GM23248 (cell line): ENCODE data around the gene CEND1.

Source experiments
- EZH2 ChIP-seq: fragments of 200-600 bp; sonication (generic); IDR thresholded peaks from 2 replicates; pipeline ENCODE4 v1.6.1; 2018; ENCODE audit warnings: antibody characterized with exemption, mild to moderate bottlenecking; ENCODE audit not compliant: insufficient read depth, poor library complexity, severe bottlenecking
- EZH2phosphoT487 ChIP-seq: fragments of 200-600 bp; sonication (generic); IDR thresholded peaks from 2 replicates; pipeline ENCODE4 v1.6.1; 2018; ENCODE audit warnings: antibody characterized with exemption, moderate library complexity, mild to moderate bottlenecking, low read depth; ENCODE audit not compliant: insufficient read depth

- TF ChIP-seq EZH2: no peak
- no peak for TF ChIP-seq EZH2phosphoT487
Measured at GRCh38 chr11:767238-767637, 22.7 kb downstream of the CEND1 start.
